ENCODE data around the gene KDM6B.
A peak's percentile ranks its signal among the peaks of the same experiment; 100 is the strongest.
"Not testable (repeated sequence)": the region's sequence is repeated elsewhere in the genome, so short reads cannot be mapped to it uniquely, and the experiment has no call there.

The KDM6B gene

DNA sequence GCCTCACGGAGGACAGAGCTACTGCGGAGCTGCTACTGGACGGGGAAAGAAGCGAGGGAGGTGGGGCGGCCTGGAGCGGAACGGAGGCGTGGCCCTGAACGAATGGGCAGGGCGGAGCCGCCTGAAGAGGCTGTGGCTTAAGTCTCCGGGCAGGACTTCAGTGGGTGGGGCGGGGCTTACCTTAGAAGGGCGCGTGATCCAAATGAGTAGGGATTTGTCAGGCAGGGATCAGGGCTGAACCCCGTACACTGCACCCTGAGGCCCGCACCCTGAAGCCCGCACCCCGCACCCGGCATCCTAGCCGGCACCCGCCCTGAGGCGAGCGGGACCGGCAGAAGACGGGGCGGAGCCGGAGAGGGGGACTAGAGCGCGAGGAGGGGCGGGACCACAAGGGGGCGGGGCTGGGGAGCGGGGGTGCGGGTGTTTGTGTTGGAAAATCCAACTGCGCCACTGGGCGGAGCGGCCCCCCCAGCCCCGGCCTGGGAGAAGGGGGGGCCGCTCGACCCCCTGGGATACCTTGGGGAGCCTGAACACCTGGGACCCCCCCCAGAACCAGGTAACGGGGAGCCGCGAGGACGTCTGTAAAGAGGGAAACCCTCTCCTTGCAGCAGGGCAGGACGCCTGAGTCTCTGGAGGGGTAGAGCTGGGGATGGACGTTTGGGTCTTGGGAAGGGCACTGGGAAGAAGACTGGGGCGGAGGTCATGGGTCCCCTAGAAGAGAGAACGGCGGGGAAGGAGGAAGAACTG is at the start of gene KDM6B:
TSS of gene KDM6B (plus strand) at position 423 of the 747 bp plus-strand sequence. CDS start 11,338 bp downstream, outside the sequence.
- DNase-seq (ENCODE audit: low read depth), result peak; percentile 84

GRCh38 chr17:7786866-7787265 is 47.2 kb upstream of the KDM6B start:
- no peak for DNase-seq (ENCODE audit: low read depth)

GRCh38 chr17:7789131-7789530 is 44.9 kb upstream of the KDM6B start:
- DNase-seq (ENCODE audit: low read depth), result no peak

DNA sequence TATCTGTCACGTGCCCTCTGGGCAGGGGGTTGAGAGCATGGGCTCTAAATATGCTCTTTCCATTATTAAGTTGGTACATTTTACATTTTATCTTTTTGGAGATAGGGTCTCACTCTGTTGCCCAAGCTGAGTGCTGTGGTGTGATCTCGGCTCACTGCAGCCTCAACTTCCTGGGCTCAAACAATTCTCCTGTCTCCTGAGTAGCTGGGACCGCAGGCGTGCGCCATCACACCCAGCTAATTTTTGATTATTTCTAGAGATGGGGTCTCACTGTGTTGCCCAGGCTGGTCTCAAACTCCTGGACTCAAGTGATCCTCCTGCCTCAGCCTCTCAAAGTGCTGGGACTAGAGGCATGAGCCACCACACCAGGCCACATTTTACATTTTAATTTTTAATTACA is 43.9 kb upstream of the KDM6B start:
- no peak for DNase-seq (ENCODE audit: low read depth)

DNA sequence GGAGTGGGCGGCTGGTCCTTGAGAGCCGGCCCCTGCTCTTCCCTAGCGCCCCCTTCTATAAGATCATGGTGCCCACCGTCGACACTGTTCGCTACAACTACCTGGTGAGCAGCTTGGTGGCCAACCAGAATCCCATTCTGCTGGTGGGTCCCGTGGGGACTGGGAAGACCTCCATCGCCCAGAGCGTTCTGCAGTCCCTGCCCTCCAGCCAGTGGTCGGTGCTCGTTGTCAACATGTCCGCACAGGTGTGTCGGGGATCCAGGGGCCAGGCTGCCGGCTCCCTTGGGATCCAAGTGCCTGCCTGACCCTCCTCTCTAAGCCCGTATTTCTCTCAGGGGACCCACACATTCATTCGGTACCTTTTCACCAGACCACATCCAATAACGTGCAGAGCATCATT is 41.4 kb upstream of the KDM6B start:
- DNase-seq (ENCODE audit: low read depth), result no peak

- no peak for DNase-seq (ENCODE audit: low read depth)
Measured at GRCh38 chr17:7794075-7794663, 39.8 kb upstream of the KDM6B start.

DNA sequence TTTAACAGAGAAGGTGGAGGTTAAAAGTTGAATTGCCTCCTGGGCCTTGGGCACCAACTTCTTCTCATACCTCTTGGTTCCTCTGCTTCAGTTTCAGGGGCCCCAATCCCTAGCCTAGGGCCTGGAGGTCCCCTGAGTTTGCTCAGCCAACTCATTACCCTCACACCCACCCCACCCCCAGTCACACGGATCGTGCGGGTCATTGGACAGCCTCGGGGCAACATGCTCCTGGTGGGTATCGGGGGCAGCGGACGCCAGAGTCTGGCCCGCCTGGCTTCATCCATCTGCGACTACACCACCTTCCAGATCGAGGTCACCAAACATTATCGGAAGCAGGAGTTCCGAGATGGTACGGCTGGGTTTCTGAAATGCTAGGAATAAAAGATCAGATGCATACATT is 36.0 kb upstream of the KDM6B start:
- DNase-seq (ENCODE audit: low read depth), result no peak

GRCh38 chr17:7798839-7799238 is 35.2 kb upstream of the KDM6B start:
- no peak for DNase-seq (ENCODE audit: low read depth)

DNA sequence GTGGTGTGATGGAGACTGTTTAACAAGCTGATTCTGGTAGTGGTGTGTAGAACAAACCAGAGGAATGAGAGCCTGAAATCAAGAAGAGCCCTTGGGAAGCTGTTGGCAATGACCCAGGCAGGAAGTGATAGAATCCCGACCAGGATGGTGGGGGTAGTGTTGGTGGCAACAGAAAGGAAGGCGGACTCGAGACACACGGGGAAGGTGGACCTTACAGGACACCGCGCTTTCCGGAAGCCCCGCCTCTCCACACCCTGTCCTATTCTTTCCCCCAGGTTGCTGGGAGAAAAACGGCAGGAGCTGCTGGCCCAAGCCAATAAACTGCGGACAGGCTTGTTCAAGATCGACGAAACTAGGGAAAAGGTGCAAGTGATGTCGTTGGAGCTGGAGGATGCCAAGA is 30.0 kb upstream of the KDM6B start:
- no peak for DNase-seq (ENCODE audit: low read depth)

- no peak for DNase-seq (ENCODE audit: low read depth)
Measured at GRCh38 chr17:7806587-7806986, 27.4 kb upstream of the KDM6B start.

DNA sequence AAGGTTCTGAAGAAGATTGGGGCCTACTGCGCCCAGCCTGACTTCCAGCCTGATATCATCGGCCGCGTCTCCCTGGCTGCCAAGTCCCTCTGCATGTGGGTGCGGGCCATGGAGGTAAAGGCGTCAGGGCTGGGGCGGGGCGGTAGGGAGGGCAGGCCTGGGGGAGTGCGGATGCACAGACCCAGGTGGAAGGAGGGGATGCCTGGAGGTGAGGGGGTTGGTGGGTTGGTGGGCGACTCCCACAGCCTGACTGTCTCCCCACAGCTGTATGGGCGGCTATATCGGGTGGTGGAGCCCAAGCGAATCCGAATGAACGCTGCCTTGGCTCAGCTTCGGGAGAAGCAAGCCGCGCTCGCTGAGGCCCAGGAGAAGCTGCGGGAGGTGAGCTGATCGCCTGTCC is 26.8 kb upstream of the KDM6B start:
- DNase-seq (ENCODE audit: low read depth), result no peak

DNA sequence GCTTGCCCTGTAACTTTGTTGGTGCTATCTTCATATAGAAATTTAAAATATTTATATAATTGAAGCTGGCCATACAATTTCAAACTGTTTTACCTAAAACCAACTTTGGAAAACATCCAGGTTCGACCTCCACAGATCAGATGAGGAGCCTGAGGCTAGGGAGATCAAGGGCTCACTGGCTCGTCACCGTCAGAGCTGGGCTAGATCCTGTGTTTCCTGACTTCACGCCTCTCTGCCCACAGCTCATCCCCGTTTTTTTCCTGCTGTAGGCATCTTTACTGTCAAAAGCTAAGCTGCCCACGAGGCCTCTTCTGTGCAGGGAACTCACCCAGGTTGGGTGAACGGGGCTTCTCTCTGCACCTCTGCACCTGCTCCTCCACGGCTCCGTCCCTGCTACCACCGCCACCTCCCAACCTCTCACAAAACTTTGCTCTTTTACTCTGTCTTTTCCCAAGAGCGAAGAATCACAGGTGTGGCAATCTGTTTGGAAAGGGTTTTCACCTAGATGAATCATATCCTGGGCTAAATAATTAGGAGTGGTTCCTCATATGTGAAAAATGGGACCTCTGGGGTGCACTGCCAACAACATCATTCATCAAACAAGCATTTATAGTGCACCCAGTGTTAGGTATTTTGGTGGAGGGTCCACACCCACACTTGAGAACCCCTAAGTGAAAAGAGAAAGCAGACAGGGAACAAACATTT is 24.8 kb upstream of the KDM6B start:
- no peak for DNase-seq (ENCODE audit: low read depth)

DNA sequence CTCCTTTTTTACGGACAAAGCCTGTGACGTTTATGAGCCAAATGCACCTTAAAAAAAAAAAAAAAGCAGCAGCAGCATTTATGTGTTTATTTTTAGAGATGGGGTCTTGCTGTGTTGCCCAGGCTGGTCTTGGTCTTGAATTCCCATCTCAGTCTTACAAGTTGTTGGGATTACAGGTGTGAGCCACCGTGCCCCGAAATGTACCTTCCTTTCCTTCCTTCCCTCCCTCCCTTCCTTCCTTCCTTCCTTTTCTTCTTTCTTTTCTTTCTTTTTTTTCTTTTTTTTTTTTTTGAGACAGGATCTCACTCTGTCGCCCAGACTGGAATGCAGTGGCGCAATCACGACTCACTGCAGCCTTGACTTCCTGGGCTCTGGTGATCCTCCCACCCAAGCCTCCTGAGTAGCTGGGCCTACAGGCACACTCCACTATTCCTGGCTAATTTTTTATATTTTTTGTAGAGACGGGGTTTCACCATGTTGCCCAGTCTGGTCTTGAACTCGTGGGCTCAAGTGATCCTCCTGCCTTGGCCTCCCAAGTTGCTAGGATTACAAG is 24.1 kb upstream of the KDM6B start:
- DNase-seq (ENCODE audit: low read depth), result not testable (repeated sequence)

DNA sequence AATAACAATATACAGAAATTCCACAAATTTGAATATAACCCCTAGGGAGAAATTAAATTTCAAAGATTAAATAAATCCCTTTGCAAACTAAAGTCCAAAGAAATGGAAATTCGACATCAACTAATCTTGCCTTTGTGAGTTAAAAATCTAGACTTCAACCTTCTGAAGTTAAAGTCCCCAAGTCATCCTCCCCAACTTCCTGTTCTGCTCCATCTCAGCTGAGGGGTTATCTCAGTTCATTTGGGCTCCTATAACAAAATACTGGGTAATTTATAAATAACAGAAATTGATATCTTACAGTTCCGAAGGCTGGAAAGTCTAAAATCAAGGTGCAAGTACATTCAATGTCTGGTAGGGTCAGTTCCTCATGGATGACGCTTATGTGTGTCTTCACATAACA is 22.8 kb upstream of the KDM6B start:
- no peak for DNase-seq (ENCODE audit: low read depth)

DNA sequence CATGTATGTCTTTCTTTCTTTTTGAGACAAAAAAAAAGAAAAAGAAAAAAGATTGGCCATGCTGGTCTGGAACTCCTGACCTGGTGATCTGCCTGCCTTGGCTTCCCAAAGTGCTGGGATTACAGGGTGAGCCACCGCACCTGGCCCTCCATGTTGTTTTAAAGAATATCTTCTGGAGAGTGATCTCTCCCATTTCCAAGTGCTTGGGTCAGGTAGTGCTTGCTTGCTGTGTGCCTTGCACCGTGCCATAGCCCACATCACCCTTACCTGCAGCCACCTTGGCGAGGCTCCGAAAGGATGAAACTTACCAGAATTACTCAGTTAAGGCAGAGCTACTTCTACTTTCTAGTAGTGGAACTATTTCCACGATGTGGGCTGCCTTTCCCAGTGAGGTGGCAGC is 19.0 kb upstream of the KDM6B start:
- DNase-seq (ENCODE audit: low read depth), result no peak

DNA sequence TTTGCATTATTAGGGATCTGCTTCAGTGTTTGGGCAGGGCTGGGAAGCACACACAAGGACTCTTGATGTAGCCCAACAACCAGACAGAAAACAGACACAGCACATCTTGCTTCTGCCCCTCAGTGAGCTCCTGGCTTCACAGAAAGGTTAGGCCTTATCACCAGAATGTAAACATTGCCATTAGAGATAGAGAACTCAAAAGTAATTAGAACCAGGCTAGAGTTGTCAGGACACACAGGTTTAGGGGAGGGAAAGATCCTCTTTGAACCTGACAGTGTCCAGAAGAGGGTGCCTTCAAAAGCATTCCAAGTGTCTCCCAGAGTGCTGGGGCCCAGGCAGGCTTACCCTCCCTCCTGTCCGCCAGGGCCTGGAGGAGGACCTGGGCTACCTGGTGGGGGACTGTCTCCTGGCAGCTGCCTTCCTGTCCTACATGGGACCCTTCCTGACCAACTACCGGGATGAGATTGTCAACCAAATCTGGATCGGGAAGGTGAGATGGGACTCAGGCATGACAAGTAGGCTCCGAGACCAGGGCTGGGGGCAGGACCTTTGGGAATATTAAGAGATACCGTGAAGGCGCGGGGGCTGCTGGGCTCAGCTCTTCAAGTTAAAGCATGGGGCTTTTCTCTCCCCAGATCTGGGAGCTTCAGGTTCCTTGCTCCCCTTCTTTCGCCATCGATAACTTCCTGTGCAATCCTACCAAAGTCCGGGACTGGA is 16.9 kb upstream of the KDM6B start:
- DNase-seq (ENCODE audit: low read depth), result no peak

DNA sequence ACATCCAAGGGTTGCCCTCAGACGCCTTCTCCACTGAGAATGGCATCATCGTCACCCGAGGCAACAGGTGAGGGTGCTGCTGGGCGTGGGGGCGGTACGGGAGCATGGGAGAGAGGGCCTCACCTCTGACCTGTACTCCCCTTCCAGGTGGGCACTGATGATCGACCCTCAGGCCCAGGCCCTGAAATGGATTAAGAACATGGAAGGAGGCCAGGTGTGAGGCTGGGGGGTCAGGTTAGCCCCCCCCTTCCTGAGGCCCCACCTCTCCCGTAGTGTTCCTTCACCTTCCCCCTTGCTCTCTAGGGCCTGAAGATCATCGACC is 16.4 kb upstream of the KDM6B start:
- DNase-seq (ENCODE audit: low read depth), result no peak

- DNase-seq (ENCODE audit: low read depth), result no peak
Measured at GRCh38 chr17:7818026-7818425, 16.0 kb upstream of the KDM6B start.

GRCh38 chr17:7818746-7819645 is 15.0 kb upstream of the KDM6B start:
- DNase-seq (ENCODE audit: low read depth), result no peak

DNA sequence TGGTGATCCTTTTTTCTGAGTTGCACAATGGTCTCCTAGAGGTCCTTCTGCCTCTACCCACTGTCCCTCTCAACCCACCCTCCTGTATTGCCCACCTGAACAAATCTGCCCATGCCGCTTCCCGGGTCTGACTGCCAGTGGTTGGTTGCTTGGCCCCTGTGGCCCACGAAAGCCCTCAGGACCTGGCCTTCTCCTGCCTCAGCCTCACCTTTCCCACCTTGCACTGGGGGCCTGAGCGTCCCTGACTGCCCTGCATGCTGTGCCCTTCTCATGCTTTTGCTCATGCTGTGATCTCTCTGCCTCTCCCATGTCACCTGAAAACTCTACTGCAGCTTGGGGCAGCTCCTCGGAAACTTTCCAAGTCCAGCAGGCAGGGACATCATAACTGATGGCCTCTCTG is 13.8 kb upstream of the KDM6B start:
- DNase-seq (ENCODE audit: low read depth), result no peak

- no peak for DNase-seq (ENCODE audit: low read depth)
Measured at GRCh38 chr17:7822126-7822525, 11.9 kb upstream of the KDM6B start.
